HG02938 (cell line): ENCODE data around the gene MT1E.
A peak's percentile ranks its signal among the peaks of the same experiment; 100 is the strongest.

Experiments
- ATAC-seq: cut with Tn5 transposase; IDR thresholded peaks from one replicate; pipeline ENCODE4 v1.9.1; 2021; ENCODE audit warnings: mild to moderate bottlenecking, moderate library complexity; ENCODE audit not compliant: unreplicated experiment

The MT1E gene

DNA sequence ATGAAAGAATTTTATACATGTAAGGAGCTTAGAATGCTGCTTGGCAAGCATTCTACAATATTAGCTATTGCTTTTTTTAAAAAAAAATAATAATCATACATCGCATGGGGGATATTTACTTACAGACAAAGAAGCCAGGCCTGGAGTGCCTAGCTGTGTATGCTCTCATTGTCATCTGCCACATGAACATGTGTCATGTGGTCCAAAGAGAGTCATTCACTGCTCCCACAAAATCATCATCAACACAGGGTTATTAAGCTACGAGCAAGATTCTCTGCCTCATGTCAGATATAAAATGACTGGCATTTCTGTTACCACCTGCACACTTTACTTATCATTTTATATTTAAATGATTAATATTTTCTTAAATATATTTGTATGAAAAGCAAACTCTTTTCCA lies 1.9 kb upstream of the MT1E start:
- ATAC-seq, result no peak

DNA sequence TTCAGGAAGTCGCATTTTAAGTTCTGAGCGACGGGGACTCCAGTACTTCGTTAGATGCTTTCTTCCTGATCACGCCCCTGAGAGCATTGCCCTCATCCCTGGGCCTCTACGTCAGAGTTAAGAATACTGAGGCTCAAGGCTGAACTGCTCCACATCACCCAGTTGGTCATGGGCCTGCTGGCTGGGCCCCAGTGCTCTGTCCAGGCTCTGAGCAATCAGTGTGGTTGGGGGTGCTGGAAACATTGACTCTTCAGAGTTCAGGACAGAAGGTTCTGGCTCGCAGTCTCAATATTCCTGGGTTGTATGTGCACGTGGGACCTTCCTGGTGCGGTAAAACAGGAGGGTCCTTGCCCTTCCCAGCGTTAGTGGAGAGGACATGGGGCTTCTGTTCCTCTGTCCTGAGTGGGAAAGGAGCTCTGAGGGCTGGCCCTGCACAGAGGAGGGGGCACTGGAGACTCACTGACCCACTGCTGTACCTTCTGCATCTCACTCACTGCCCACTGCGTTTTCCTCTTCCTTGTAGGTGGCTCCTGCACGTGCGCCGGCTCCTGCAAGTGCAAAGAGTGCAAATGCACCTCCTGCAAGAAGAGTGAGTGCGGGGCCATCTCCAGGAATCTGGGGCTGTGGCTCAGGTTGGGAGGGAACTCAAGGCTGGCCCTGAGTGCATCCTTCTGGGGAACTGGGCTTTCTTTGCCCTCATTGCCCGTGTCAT lies 518 bp downstream of the MT1E start:
- no peak for ATAC-seq

DNA sequence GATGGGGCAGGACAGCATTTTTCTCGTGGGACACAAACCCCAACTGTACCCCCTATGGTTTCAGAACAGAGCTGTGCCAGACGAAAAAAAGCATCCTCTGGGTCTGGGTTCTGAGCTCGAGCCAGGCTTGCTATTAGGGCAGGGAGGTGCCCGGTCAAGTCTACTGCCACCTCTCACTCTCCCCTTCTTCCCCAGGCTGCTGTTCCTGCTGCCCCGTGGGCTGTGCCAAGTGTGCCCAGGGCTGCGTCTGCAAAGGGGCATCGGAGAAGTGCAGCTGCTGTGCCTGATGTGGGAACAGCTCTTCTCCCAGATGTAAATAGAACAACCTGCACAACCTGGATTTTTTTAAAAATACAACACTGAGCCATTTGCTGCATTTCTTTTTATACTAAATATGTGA lies 1.1 kb downstream of the MT1E start:
- ATAC-seq, result no peak

DNA sequence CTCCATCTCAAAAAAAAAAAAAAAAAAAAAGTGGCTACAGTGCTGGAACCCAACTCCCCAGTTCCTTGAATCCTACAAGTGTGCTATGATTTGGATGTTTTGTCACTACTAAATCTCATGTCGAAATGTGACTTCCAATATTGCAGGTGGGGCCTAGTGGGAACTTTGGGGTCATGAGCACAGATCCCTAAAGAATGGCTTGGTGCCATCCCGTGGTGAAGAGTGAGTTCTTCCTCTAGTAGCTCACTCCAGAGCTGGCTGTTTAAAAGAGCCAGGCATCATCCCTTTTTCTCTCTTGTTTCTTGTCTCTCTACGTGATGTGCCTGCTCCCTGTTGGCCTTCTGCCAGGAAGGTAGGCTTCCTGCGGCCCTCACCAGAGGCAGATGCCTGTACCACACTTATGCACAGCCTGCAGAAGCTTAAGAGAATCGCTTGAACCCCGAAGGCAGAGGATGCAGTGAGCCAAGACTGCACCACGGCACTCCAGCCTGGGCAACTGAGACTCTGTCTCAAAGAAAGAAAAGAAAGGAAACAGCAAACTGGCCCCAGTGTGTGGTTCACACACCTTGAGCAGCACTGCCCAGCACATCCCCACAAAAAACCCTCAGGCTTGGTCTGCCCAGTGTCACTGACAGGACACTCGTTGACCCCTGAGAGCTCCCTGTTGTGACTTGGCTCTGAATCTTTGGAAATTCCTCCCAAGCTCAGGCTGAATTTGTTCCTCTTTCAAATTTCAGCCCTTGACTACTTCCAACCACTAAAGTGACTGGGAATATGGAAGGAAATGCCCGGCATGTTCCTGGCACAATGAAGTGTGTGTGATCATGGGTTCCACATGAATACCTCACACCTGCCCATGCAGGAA lies 3.1 kb downstream of the MT1E start:
- ATAC-seq, result no peak

DNA sequence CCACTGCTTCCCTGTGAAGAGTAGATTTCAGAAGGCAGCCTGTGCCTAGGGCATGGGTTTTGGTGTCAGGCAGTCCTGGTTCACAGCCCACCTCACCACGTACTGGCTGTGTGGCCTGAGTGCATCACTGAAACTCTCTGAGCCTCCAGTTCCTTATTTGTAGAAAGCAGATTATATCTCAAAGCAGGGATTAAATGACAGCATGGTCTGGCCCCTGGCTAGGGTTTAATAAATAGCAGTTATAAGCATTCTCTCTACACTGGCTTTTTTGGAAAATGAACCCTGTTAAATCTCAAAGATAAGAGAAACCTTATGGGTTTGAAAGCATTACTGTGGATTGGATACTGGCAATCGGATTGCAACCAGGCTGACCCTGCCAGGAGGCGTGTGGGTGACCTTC lies 4.0 kb downstream of the MT1E start:
- no peak for ATAC-seq

DNA sequence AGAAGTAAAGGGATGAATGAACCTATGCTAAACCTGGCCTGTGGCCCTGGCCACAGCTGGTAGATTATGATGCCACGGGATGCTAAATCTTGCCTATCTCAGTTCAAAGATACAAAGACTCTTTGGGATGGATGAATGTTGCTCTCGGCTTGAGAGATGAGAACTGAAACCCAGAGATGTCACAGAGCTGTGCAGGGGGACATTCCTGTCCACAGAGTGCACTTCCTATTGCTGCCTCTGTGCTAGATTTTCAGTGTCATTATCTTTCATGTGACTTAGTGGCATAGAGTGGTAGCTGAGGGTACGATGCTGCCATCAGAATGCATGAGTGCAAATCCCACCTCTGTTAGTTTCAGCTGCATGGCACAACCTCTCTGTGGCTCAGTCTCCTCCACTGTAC lies 4.6 kb downstream of the MT1E start:
- peak; percentile 62 for ATAC-seq

DNA sequence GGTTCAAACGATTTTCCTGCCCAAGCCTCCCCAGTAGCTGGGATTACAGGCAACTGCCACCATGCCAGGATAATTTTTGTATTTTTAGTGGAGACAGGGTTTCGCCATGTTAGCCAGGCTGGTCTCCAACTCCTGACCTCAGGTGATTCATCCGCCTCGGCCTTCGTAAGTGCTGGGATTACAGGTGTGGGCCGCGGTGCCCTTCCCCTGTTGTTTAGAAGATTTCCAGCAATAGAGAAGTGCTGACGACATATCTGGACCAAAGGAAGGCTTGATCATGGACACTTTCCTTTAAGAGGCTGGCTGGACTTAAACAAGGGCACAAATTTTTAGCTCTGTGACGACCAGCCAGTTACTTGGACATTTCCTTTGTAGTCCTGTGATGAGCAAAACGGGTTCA lies 5.6 kb downstream of the MT1E start:
- no peak for ATAC-seq

DNA sequence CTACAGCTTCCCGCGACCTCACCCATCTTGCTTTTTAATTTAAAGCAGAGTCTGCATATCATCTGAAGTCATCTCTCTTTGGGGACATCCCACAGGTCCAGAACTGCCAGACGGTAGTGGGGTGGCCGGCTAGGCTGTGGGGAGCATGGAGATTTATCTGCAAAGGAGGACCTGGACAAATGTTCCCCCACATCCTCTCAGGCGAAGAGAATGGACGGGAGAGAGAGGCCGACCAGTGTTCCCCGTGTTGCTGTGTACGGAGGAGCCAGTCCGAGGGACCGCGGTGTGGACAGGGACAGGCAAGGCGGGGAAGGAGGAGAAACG lies 6.2 kb downstream of the MT1E start:
- no peak for ATAC-seq

DNA sequence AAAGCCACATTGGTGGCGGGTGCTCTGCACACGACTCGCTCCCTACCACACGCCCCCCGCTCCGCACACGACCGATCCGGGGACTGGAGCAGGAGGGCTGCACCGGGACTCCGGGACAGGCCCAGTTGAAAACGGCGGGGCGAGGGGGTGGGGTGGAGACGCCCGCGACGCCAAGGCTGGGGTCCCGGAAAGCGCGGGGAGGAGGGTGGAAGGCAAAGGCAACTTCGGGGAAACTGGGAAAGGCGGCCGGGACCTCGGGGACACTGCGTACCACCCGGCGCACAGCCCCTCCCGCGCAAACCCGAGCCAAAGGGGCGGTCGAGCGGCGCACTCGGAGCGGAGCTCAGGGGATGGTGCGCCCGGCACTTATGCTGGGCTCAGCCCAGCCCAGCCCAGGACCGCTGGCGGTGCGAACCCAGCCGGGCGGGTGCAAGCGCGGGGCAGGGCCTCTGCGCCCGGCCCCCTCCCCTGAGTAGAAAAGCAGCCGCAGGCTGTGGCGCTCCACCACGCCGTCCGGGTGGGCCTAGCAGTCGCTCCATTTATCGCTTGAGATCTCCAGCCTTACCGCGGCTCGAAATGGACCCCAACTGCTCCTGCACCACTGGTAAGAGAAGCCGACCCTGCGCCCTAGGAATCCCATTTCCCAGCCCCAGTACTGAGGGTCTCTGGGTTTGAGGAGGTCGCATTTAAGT lies 6.7 kb downstream of the MT1E start, which contains the start of gene MT1M:
TSS of gene MT1M (plus strand) at position 504 of the 692 bp plus-strand sequence. CDS start at position 577, 73 bp downstream.
- no peak for ATAC-seq

DNA sequence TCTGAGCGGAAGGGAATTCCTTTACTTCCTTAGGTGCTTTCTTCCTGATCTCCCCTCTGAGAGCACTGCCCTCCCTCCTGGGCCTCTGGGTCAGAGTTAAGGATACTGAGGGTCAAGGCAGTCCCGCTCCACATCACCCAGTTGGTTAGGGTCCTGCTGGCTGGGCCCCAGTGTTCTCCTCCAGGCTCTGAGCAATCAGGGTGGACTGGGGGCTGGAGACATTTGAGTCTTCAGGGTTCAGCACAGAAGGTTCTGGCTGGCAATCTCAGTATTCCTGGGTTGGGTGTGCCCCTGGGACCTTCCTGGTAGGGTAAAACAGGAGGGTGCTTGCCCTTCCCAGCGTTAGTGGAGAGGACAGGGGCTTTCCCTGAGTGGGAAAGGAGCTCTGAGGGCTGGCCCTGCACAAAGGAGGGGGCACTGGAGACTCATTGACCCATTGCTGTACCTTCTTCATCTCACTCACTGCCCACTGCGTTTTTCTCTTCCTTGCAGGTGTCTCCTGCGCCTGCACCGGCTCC lies 7.3 kb downstream of the MT1E start:
- no peak for ATAC-seq

DNA sequence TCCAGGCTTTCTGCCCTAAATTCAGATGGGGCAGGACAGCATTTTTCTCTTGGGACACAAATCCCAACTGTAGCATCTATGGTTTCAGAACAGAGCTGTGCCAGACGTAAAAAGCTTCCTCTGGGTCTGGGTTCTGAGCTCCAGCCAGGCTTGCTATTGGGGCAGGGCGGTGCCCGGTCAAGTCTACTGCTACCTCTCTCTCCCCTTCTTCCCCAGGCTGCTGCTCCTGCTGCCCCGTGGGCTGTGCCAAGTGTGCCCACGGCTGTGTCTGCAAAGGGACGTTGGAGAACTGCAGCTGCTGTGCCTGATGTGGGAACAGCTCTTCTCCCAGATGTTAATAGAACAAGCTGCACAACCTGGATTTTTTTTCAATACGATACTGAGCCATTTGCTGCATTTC lies 8.0 kb downstream of the MT1E start:
- no peak for ATAC-seq

DNA sequence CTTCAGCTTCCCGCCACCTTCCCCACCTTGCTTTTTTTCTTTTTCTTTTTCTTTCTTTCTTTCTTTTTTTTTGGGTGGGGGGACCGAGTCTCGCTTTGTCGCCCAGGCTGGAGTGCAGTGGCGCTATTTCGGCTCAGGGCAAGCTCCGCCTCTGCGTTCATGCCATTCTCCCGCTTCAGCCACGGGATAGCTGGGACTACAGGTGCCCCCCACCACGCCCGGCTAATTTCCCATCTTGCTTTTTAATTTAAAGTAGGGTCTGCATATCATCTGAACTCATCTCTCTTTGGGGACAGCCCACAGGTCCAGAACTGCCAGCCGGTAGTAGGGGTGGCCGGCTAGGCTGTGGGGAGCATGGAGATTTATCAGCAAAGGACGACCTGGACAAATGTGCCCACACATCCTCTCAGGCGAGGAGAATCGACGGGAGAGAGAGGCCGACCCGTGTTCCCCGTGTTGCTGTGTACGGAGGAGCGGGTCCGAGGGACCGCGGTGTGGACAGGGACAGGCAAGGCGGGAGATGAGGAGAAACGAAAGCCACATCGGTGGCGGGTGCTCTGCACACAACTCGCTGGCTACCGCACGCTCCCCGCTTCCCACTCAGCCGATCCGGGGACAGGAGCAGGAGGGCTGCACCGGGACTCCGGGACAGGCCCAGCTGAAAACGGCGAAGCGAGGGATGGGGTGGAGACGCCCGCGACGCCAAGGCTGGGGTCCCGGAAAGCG lies 9.3 kb downstream of the MT1E start:
- no peak for ATAC-seq

DNA sequence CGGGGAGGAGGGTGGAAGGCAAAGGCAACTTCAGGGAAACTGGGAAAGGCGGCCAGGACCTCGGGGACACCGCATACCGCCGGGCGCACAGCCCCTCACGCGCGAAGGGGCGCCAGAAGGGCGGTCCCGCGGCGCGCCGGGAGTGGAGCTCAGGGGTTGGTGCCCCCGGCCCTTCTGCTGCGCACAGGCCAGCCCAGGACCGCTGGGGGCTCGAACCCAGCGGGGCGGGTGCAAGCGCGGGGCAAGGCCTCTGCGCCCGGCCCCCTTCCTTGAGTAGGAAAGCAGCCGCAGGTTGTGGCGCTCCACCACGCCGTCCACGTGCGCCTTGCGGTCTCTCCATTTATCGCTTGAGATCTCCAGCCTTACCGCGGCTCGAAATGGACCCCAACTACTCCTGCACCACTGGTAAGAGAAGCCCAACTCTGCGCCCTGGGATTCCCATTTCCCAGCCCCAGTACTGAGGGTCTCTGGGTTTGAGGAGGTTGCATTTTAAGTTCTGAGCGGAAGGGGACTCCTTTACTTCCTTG lies 9.9 kb downstream of the MT1E start:
- ATAC-seq, result no peak

DNA sequence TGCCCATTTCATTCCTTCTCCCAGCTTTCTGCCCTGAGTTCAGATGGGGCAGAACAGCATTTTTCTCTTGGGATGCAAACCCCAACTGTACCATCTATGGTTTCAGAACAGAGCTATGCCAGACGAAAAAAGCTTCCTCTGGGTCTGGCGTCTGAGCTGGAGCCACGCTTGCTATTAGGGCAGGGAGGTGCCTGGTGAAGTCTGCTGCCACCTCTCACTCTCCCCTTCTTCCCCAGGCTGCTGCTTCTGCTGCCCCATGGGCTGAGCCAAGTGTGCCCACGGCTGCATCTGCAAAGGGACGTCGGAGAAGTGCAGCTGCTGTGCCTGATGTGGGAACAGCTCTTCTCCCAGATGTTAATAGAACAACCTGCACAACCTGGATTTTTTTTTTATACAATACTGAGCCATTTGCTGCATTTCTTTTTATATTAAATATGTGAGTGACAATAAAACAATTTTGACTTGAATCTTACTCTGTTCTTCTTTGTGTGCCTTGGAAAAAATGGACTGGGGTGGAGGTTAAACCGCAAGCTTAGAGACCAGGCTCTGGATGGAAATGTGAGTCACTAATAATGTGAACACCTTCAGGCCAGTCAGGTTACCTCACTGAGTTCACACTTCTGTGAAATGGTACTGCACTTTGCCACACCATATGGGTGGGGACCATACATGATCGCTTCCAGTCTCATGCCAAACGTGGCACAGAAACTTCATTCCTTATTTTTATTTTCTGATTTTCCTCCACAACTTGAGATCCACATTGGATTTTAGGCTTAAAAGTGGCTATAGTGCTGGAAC lies 11.2 kb downstream of the MT1E start:
- no peak for ATAC-seq

DNA sequence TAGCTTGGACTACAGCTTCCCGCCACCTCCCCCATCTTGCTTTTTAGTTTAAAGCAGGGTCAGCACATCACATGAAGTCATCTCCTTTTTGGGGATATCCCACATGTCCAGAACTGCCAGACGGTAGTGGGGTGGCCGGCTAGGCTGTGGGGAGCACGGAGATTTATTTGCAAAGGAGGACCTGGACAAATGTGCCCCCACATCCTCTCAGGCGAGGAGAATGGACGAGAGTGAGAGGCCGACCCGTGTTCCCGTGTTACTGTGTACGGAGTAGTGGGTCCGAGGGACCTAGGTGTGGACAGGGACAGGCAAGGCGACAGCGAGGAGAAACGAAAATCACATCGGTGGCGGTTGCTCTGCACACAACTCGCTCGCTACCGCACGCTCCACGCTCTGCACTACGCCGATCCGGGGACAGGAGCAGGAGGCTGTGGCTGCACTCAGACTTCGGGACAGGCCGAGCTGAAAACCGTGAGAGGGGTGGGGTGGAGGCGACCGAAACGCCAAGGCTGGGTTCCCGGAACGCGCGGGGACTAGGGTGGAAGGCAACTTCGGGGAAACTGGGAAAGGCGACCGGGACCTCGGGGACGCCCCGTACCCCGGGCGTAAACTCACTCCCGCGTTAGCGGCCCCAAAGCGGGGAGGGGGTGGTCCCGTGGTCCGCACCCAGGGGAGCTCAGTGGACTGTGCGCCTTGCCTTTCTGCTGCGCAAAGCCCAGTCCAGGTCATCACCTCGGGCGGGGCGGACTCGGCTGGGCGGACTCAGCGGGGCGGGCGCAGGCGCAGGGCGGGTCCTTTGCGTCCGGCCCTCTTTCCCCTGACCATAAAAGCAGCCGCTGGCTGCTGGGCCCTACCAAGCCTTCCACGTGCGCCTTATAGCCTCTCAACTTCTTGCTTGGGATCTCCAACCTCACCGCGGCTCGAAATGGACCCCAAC lies 12.5 kb downstream of the MT1E start, which contains the start of gene MT1A:
TSS of gene MT1A (plus strand) at position 853 of the 937 bp plus-strand sequence. CDS start at position 926, 73 bp downstream.
- no peak for ATAC-seq

DNA sequence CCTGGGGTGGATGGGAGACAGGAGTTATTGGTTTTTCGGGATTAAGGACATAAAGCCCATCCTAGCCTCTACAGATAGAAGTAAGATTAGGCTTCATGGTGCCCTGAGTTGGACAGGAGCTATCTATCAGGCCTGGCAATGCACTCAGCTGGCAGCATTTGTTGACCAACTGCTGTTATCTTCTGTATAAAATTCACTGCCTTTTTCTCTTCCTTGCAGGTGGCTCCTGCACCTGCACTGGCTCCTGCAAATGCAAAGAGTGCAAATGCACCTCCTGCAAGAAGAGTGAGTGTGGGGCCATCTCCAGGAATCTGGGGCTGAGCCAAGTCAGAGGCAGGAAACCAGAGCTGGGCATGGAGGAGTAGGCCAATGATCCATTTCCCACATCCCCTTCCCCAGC lies 13.5 kb downstream of the MT1E start:
- no peak for ATAC-seq

DNA sequence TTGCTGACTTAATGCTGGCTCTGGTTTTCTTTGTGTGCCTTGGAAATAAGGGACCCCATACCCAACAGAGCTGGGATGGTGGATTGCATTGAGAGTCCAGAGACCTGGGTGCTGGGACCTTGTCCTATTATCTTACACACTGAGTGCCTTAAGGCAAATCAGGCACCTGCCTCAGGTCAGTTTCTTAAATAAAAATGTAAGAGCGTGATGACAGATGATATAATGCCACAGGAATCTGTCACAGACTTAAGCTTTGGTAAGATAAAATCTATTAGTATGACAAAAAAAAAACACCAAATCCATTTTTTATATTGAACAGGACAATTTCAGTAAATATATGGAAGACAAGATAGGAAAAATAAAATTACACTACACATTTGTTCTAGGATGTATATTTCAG lies 14.5 kb downstream of the MT1E start:
- no peak for ATAC-seq

DNA sequence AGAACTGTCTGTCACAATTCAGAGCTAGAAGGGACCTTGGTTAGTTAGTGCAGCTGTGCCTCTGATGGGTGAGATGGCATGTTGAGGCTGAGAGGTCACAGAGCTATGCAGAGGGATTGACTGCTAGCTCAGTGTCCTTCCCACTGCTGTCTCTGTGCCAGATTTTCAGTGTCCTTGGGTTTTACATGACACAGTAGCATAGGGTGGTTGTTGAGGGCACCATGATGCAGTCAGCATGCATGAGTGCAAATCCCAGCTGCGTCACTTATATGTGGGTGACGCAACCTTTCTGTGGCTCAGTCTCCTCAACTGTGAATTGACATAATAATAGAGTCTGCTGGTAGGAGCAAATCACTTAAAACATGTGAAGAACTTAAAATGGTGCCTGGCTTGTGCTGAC lies 15.6 kb downstream of the MT1E start:
- no peak for ATAC-seq
